ENCODE data around the gene TMEM106C.

DNA sequence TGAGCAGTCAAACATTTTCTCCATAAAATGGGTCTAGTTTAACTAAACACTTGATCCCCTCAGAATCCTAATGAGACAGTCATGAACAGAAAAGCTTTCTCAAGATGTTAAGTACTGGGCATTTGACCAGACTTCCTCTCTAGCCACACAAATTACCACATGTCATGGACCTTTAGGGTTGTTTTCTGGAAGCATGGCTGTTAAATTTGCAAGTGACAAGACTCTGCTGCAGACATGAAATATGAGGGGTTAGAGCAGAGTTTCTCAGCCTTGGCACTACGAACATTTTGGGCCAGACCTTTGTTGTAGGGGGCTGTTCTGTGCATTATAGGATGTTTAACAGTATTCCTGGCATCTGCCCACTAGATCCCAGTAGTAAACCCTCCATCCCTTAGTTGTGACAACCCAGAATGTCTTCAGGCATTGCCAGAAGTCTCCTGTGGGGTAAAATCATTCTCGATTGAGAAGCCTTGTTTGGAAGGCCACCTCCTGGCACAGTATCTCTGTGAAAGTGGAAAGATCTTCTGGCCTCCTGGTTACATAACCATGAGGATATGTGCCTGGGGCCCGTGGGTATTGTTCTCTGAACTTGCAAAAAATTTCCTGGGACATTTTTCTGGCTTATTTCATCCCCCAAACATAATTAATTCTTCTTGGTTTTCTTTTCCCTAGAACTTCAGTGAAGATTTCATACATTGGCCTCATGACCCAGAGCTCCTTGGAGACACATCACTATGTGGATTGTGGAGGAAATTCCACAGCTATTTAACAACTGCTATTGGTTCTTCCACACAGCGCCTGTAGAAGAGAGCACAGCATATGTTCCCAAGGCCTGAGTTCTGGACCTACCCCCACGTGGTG lies 4.3 kb downstream of the TMEM106C start:
- TF ChIP-seq EZH2phosphoT487 (IDR thresholded peaks at IDR 0.05; ENCODE audit: insufficient read depth, low read depth) (no peak), EZH2 (IDR thresholded peaks at IDR 0.05; ENCODE audit: insufficient read depth, poor library complexity, severe bottlenecking) (no peak)

Data from GM23248 (cell line).